GM12891 (cell line): Measurements from ENCODE around the gene ATG14.

Experiments used
- POLR2A ChIP-seq: IDR thresholded peaks from 2 replicates; pipeline ENCODE4 v1.6.1; 2011; ENCODE audit warnings: low read depth, low read length, control low read depth
- POLR2AphosphoS5 ChIP-seq: IDR thresholded peaks from 2 replicates; pipeline ENCODE4 v1.6.1; 2011; ENCODE audit warnings: low read depth, low read length, control low read depth

DNA sequence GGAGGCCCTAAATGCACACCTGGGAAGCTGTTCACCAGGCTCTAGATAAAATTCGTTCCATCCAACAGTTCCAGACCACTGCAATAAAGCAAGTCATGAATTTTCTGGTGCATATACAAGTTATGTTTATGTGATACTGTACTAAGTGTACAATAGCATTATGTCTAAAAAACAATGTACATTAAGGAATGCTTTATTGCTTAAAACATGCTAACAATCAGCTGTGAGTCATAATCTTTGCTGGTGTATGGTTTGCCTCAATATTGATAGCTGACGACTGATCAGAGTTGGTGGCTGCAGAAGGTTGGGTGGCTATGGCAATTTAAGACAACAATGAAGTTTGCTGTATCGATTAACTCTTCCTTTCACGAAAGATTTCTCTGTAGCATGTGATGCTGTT, 52.3 kb downstream of the ATG14 start:
- TF ChIP-seq POLR2AphosphoS5 (no peak), POLR2A (no peak)
